ENCODE data around the gene TNKS2.

Gene TNKS2

DNA sequence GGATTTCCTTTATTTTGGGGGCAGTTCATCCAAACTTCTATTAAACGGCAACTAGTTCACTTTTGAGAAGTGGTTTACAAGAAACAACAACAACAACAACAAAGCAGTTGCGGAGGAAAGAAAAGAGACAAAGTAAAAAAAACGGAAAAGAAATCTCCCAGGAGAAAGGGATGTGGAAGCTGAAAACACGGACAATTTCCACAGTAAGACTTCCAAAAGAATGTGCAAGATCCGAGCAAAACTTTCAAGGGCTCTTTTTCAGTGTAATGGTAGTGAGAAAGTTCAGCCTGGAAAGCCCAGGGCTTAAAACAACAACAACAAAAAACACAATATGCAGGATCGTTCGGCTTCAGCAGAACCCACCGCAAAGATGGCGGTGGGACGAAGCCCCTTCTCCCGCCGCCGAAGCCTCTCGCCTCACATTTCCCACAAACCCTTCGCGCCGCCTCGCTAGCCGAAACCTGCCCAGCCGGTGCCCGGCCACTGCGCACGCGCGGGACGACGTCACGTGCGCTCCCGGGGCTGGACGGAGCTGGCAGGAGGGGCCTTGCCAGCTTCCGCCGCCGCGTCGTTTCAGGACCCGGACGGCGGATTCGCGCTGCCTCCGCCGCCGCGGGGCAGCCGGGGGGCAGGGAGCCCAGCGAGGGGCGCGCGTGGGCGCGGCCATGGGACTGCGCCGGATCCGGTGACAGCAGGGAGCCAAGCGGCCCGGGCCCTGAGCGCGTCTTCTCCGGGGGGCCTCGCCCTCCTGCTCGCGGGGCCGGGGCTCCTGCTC, at the start of gene TNKS2:
Gene TNKS2 (plus strand): TSS at position 553 of the 775 bp plus-strand sequence. CDS start 265 bp downstream, outside the sequence.
- no peak for TF ChIP-seq NFIC (IDR thresholded peaks at IDR 0.05)
- 0 out of 2 replicates have a peak, but pooled peaks have one; percentile 26 for TF ChIP-seq CEBPB (IDR thresholded peaks at IDR 0.05)
- TF ChIP-seq, protein P1, sequence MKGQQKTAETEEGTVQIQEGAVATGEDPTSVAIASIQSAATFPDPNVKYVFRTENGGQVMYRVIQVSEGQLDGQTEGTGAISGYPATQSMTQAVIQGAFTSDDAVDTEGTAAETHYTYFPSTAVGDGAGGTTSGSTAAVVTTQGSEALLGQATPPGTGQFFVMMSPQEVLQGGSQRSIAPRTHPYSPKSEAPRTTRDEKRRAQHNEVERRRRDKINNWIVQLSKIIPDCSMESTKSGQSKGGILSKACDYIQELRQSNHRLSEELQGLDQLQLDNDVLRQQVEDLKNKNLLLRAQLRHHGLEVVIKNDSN (IDR thresholded peaks at IDR 0.05), result peak; percentile 98
- TF ChIP-seq RAD21 (IDR thresholded peaks at IDR 0.05; ENCODE audit: low read depth), result no peak
- peak; percentile 72; the same call in 1 of the 2 replicates for TF ChIP-seq EGR1 (IDR thresholded peaks at IDR 0.05)
- TF ChIP-seq, protein P2, sequence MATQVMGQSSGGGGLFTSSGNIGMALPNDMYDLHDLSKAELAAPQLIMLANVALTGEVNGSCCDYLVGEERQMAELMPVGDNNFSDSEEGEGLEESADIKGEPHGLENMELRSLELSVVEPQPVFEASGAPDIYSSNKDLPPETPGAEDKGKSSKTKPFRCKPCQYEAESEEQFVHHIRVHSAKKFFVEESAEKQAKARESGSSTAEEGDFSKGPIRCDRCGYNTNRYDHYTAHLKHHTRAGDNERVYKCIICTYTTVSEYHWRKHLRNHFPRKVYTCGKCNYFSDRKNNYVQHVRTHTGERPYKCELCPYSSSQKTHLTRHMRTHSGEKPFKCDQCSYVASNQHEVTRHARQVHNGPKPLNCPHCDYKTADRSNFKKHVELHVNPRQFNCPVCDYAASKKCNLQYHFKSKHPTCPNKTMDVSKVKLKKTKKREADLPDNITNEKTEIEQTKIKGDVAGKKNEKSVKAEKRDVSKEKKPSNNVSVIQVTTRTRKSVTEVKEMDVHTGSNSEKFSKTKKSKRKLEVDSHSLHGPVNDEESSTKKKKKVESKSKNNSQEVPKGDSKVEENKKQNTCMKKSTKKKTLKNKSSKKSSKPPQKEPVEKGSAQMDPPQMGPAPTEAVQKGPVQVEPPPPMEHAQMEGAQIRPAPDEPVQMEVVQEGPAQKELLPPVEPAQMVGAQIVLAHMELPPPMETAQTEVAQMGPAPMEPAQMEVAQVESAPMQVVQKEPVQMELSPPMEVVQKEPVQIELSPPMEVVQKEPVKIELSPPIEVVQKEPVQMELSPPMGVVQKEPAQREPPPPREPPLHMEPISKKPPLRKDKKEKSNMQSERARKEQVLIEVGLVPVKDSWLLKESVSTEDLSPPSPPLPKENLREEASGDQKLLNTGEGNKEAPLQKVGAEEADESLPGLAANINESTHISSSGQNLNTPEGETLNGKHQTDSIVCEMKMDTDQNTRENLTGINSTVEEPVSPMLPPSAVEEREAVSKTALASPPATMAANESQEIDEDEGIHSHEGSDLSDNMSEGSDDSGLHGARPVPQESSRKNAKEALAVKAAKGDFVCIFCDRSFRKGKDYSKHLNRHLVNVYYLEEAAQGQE (IDR thresholded peaks at IDR 0.05; ENCODE audit: low read depth), result no peak
- no peak for TF ChIP-seq FOXM1 (IDR thresholded peaks at IDR 0.05; ENCODE audit: borderline replicate concordance, low read depth)
- peak; percentile 46; the same call in 1 of the 2 replicates for TF ChIP-seq CREB1 (IDR thresholded peaks at IDR 0.05; ENCODE audit: low read depth)
- TF ChIP-seq ZBTB7A (IDR thresholded peaks at IDR 0.05; ENCODE audit: low read depth), result peak; percentile 99
- peak; percentile 98 for TF ChIP-seq MAX (IDR thresholded peaks at IDR 0.05)
- no peak for TF ChIP-seq EP300 (IDR thresholded peaks at IDR 0.05; ENCODE audit: borderline replicate concordance)
- TF ChIP-seq TEAD4 (IDR thresholded peaks at IDR 0.05), result peak; percentile 65; the same call in 1 of the 2 replicates
- peak; percentile 35 for TF ChIP-seq TCF12 (IDR thresholded peaks at IDR 0.05; ENCODE audit: low read depth)
- peak; percentile 93 for TF ChIP-seq TAF1 (IDR thresholded peaks at IDR 0.05; ENCODE audit: low read depth)
- TF ChIP-seq YY1 (IDR thresholded peaks at IDR 0.05; ENCODE audit: low read depth), result peak; percentile 92

- TF ChIP-seq CREB1 (IDR thresholded peaks at IDR 0.05; ENCODE audit: low read depth), result no peak
Observed at GRCh38 chr10:91756286-91756685, 41.9 kb upstream of the TNKS2 start.

GRCh38 chr10:91758303-91759146, 39.7 kb upstream of the TNKS2 start:
- TF ChIP-seq EP300 (IDR thresholded peaks at IDR 0.05; ENCODE audit: borderline replicate concordance) (no peak), RAD21 (IDR thresholded peaks at IDR 0.05; ENCODE audit: low read depth) (peak; percentile 96)

GRCh38 chr10:91759581-91759986, 38.6 kb upstream of the TNKS2 start:
- TF ChIP-seq TEAD4 (IDR thresholded peaks at IDR 0.05) (no peak), MAX (IDR thresholded peaks at IDR 0.05) (no peak), EP300 (IDR thresholded peaks at IDR 0.05; ENCODE audit: borderline replicate concordance) (no peak), TAF1 (IDR thresholded peaks at IDR 0.05; ENCODE audit: low read depth) (no peak), NFIC (IDR thresholded peaks at IDR 0.05) (no peak), TCF12 (IDR thresholded peaks at IDR 0.05; ENCODE audit: low read depth) (no peak), YY1 (IDR thresholded peaks at IDR 0.05; ENCODE audit: low read depth) (no peak), ZBTB7A (IDR thresholded peaks at IDR 0.05; ENCODE audit: low read depth) (no peak), CREB1 (IDR thresholded peaks at IDR 0.05; ENCODE audit: low read depth) (no peak), EGR1 (IDR thresholded peaks at IDR 0.05) (no peak), CEBPB (IDR thresholded peaks at IDR 0.05) (no peak), RAD21 (IDR thresholded peaks at IDR 0.05; ENCODE audit: low read depth) (no peak), FOXM1 (IDR thresholded peaks at IDR 0.05; ENCODE audit: borderline replicate concordance, low read depth) (no peak)
- TF ChIP-seq, protein P1 (IDR thresholded peaks at IDR 0.05), result no peak
- TF ChIP-seq, protein P2 (IDR thresholded peaks at IDR 0.05; ENCODE audit: low read depth), result no peak

DNA sequence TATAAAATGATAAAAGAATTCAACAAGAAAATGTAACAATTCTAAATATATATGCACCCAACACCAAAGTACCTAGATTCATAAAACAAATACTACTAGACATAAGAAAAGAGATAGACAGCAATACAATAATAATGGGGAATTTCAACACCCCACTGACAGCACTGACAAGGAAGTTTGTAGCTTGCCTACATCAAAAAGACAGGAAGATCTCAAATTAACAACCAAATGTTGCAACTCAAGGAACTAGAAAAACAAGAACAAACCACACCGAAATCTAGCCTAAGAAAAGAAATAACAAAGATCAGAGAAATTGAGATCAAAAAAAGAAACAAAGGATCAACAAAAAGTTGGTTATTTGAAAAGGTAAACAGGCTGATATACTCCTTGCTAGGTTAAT, 36.5 kb upstream of the TNKS2 start:
- no peak for TF ChIP-seq CREB1 (IDR thresholded peaks at IDR 0.05; ENCODE audit: low read depth)
- TF ChIP-seq TAF1 (IDR thresholded peaks at IDR 0.05; ENCODE audit: low read depth), result no peak
- TF ChIP-seq, protein P2 (IDR thresholded peaks at IDR 0.05; ENCODE audit: low read depth), result no peak
- no peak for TF ChIP-seq ZBTB7A (IDR thresholded peaks at IDR 0.05; ENCODE audit: low read depth)
- no peak for TF ChIP-seq CEBPB (IDR thresholded peaks at IDR 0.05)
- TF ChIP-seq, protein P1 (IDR thresholded peaks at IDR 0.05), result no peak
- TF ChIP-seq FOXM1 (IDR thresholded peaks at IDR 0.05; ENCODE audit: borderline replicate concordance, low read depth), result no peak
- TF ChIP-seq RAD21 (IDR thresholded peaks at IDR 0.05; ENCODE audit: low read depth), result no peak
- no peak for TF ChIP-seq EP300 (IDR thresholded peaks at IDR 0.05; ENCODE audit: borderline replicate concordance)
- no peak for TF ChIP-seq MAX (IDR thresholded peaks at IDR 0.05)
- no peak for TF ChIP-seq TCF12 (IDR thresholded peaks at IDR 0.05; ENCODE audit: low read depth)
- TF ChIP-seq YY1 (IDR thresholded peaks at IDR 0.05; ENCODE audit: low read depth), result no peak
- no peak for TF ChIP-seq TEAD4 (IDR thresholded peaks at IDR 0.05)
- TF ChIP-seq NFIC (IDR thresholded peaks at IDR 0.05), result no peak
- TF ChIP-seq EGR1 (IDR thresholded peaks at IDR 0.05), result no peak

Data from Ishikawa (cell line).